ENCODE data around the gene SEMA5A.

Gene SEMA5A

GRCh38 chr5:9398227-9398626, 147.6 kb downstream of the SEMA5A start:
- no peak for DNase-seq

DNA sequence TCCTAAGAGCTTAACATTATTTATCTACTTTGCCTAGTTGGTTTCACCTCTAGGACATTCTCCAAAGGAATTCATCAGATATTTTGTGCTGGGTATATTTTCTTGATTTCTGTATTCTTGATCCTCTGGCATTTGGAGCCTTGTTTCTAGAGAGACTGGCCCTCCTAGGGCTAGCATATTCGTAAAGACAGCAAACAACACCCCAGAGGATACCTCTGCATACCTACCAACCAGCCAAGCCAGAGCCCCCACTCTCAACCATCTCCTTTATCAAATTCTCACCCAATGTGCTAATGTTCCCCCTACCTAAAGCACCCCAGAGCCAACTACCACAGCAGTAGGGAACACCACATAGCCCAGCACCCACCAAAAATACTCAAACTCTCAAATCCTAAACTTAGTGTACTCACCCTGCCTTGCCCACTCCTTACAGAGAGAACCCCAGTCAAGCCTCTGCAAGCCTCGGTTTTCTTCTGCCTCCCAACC, 149.5 kb downstream of the SEMA5A start:
- ATAC-seq (no peak), DNase-seq (no peak)

More at GRCh38 chr5:9398227-9398626, 147.6 kb downstream of the SEMA5A start:
- ATAC-seq, result no peak

GRCh38 chr5:9395706-9396105, 150.2 kb downstream of the SEMA5A start:
- no peak for DNase-seq
- no peak for ATAC-seq

GRCh38 chr5:9394221-9394620, 151.7 kb downstream of the SEMA5A start:
- DNase-seq (no peak), ATAC-seq (no peak)

DNA sequence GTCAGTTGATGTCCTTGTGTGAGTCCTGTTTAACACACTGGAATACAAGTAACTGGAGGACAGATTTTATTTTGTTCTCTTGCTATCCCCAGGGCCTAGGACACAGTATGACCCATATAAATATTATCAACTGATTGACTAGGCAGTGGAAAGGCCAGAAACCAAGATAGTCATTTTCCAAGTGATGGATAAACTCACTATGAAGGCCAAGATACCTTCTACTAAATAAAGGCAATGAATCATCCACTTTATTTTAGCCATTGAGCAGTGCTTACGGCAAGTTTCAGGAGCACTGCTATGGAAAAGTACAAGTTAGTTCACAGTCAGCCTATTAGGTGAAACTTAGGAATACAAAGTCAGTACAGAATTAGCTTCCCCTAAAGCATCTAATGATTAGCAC, 153.2 kb downstream of the SEMA5A start:
- DNase-seq, result no peak
- ATAC-seq, result no peak

DNA sequence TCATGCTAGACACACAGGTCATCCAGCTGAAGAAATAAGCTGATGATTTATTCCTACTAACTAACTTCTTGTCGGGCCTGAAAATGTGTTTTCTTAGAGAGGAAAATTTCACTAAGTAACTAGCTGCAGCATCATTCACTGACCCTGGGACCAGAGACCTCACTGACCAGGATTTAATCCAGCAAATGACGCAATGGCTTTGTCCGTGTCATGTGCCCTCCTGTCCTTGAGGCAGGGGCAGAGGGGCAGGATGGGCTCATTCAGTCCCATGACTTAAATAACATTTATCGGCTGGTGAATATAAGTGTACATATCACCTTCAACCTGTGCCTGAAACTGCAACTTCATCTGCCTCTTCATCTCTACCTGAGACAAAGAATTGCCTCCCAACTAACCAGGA, 154.8 kb downstream of the SEMA5A start:
- ATAC-seq, result no peak
- no peak for DNase-seq

GRCh38 chr5:9390113-9390512, 155.8 kb downstream of the SEMA5A start:
- no peak for ATAC-seq

GRCh38 chr5:9388941-9389674, 156.8 kb downstream of the SEMA5A start:
- ATAC-seq, result no peak
- no peak for DNase-seq

More at GRCh38 chr5:9390113-9390512, 155.8 kb downstream of the SEMA5A start:
- no peak for DNase-seq

- ATAC-seq (no peak), DNase-seq (no peak)
Measured at GRCh38 chr5:9387879-9388278, 158.0 kb downstream of the SEMA5A start.

DNA sequence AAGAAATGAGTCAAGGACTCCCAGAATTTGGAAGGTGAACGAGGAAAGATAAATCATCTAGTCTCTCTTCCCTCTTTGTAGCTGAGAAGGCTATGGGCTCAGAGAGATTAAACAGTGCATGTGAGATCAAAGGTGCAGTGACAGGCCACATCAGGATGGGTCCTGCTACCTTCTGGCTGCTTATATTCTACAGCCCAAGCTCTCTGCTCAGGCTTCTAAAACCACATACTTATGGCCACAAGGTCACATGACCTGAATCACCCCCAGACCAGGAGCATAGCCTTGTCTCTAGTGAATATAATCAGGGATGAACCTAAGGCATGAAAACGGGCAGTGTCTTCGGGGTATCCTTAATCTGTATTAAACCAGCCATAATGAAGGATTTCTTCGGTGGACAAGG, 158.9 kb downstream of the SEMA5A start:
- ATAC-seq, result no peak
- no peak for DNase-seq

- DNase-seq, result no peak
Measured at GRCh38 chr5:9382522-9382921, 163.4 kb downstream of the SEMA5A start.

DNA sequence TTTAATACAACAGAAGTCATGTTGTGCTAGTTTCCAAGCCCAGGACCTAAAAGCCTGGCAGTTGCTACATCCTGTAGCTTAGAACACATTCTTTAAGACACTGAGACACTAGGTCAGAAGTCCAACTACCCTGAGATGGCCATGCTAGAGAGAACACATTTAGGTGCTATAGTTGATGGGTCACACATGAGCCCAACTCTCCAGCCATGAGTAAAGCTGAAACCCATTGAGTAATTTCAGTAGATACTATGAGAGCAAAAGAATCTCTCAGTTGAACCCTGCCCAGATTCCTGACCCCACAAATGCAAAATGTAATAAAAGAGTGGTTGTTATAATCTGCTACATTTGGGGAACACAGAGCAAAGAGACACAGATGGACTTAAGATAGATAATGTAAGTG, 164.4 kb downstream of the SEMA5A start:
- ATAC-seq (no peak), DNase-seq (no peak)

More at GRCh38 chr5:9382522-9382921, 163.4 kb downstream of the SEMA5A start:
- ATAC-seq, result no peak

DNA sequence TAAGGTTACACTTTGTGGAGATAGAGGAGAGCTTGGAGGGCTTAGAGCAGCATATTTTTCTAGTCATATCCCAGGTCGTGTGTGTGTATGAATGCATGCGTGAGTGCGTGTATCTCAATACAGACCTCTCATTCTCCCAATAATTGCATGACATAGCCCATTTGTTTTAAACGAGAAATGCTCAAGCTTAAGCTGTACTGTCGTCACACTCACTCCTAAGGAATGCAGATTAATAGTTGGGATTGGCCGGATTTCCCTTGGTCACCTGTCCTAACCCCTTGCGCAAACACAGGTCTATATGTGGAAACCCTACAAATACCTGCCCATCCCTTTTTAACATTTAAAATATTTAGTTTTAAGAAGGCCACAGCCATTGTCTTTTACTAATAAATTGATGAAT, 165.8 kb downstream of the SEMA5A start:
- no peak for ATAC-seq
- no peak for DNase-seq

- DNase-seq, result no peak
- no peak for ATAC-seq
Measured at GRCh38 chr5:9376363-9377117, 169.3 kb downstream of the SEMA5A start.

DNA sequence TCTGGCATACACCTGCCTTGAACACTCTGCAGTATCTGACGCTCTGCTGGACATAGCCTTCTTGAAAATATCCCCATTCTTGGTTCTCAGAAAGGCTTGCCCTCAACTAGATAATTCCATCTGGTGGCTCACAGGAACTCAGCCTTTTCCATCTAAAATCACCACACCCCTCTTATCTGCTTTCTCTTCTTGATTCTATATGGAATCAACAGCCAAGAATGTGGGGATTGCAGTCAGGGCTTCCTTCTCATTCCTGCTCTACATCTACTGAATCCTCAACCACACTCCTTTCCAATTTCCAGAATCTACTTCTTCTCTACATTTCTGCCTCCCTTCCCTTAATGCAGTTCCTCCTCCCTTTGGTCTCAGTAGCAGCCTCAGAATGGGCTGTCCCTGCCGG, 170.1 kb downstream of the SEMA5A start:
- DNase-seq, result no peak
- ATAC-seq, result no peak

- DNase-seq, result no peak
- ATAC-seq, result no peak
Measured at GRCh38 chr5:9374025-9374424, 171.8 kb downstream of the SEMA5A start.

DNA sequence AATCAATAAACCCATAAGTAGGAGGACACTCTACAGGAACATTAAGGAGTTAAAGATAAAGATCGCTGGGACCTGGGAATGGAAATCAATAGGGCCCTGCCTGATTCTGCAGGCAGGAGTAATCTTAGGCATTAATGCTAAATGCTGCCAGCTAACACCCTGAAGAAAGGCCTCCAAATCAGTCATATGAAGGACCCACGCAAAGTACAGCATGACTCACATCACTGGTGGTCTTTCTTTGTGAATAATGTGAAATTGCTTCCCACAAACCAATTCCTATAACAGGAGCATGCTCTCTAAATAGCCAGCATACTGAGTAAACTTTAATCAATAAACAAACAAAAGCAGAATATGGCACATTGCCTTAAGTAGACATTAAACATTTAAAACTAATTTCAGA, 172.3 kb downstream of the SEMA5A start:
- ATAC-seq (no peak), DNase-seq (no peak)

DNA sequence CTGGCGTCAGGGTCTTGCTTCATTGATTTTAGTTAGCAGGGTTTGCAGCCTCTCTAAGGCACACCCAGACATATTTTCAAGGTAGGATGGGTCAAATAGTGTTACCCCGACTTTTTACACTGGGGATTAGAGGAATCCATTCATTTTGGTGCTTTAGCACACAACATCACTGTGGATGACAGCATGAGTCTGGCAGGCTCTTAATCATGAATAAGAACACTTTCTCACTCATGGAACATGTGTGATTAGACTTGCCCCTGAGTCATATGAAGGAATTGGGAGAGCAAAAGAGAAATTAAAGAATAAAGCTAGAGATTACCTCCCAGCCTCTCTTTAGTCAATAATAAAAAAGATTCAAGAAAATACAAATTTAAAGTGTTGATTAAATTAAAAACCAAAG, 175.6 kb downstream of the SEMA5A start:
- DNase-seq, result no peak
- no peak for ATAC-seq

DNA sequence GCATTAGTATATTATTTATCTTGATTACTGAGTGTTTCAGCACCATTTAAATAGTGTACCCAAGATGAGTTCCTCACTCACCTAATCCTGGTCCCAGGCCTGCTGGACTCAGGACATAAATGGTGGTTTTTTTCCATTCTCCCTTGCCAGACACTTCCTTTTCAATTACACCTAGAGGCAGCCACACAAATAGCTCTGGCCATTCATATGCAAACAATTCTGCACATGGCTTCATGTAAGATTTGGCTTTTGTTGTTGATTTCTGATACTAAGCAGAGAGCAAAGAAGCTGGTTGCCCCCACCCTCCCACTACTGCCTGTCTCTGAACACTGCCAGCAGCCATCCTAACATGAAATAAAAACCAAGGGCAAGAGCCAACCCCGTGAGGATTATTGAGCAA, 180.4 kb downstream of the SEMA5A start:
- ATAC-seq, result no peak
- DNase-seq, result no peak

- ATAC-seq (no peak), DNase-seq (no peak)
Measured at GRCh38 chr5:9363449-9363848, 182.4 kb downstream of the SEMA5A start.

DNA sequence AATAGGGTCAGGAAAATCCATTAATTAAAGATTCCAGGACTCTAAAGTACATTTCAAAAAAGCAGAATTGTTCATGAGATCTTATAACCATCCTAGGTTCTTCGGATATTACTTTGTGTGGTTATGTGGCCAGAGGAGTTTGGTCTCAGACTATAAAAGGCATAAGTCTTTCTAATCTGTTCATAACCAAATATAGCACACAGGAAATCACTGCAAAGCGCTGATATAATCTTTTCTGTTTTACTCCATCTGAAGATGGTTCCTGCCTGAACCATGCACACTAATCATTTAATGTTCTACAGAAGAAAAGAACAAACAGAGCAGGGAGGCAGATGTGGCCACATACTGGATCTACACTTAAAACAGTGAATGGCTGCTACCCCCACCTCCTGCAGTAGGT, 182.8 kb downstream of the SEMA5A start:
- no peak for DNase-seq
- no peak for ATAC-seq

DNA sequence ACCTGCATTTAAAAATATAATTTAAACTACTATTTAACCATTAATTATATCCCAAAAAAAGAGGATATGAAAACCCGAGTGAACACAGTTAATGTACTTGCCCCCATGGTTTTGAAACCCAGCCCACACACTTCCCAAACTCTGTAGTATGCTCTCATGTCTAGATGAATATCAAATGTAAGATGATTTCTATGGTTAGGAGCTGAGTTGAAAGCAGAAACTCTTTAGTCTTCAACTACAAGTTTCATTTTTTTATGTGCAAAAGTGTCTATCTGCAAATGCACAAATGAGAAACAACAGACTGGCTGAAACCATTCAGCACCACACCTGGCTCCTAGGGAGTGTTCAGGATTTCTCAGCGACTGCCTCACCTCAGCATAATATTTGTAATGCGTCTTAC, 183.3 kb downstream of the SEMA5A start:
- no peak for ATAC-seq
- DNase-seq, result no peak

DNA sequence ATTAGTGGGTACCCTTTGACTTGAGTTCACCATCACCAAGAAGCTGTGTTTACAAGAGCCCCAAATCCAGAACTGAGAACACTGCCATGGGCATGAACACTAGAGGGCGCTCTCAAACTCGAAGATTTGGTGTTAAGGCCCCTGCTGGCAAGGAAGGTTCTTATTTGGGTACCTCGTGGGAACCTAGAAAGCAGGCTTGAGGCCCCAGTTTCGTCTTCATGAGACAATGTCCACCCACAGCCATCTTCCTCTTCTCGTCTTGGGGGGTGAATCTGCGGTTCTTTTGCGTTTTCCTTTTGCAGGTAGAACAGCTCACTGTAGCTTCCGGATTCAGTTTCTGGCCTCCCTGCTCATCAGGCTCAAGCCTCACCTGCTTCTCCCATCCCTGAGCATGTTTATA, 184.0 kb downstream of the SEMA5A start:
- DNase-seq (peak; percentile 15), ATAC-seq (no peak)
